GM19099 (cell line): Measurements from ENCODE around the gene ZKSCAN5.
A peak's percentile ranks its signal among the peaks of the same experiment; 100 is the strongest.

Source experiments
- POLR2A ChIP-seq: IDR thresholded peaks from 3 replicates; pipeline ENCODE4 v1.6.1; 2011; ENCODE audit warnings: low read depth; ENCODE audit not compliant: insufficient read length; ENCODE audit errors: extremely low read depth

ZKSCAN5 gene

GRCh38 chr7:99525713-99526440, 21.4 kb downstream of the ZKSCAN5 start:
- no peak for TF ChIP-seq POLR2A

- no peak for TF ChIP-seq POLR2A
Measured at GRCh38 chr7:99531354-99531765, 26.9 kb downstream of the ZKSCAN5 start.

- TF ChIP-seq POLR2A: no peak
Measured at GRCh38 chr7:99535667-99536066, 31.2 kb downstream of the ZKSCAN5 start.

- no peak for TF ChIP-seq POLR2A
Measured at GRCh38 chr7:99539213-99539811, 34.9 kb downstream of the ZKSCAN5 start.

GRCh38 chr7:99540542-99540941, 36.1 kb downstream of the ZKSCAN5 start:
- no peak for TF ChIP-seq POLR2A

GRCh38 chr7:99541212-99541611, 36.8 kb downstream of the ZKSCAN5 start:
- no peak for TF ChIP-seq POLR2A

- TF ChIP-seq POLR2A: no peak
Measured at GRCh38 chr7:99543081-99543671, 38.7 kb downstream of the ZKSCAN5 start.

GRCh38 chr7:99543916-99544315, 39.5 kb downstream of the ZKSCAN5 start:
- no peak for TF ChIP-seq POLR2A

- TF ChIP-seq POLR2A: no peak
Measured at GRCh38 chr7:99551334-99551733, 46.9 kb downstream of the ZKSCAN5 start.

- peak; percentile 93 for TF ChIP-seq POLR2A
Measured at GRCh38 chr7:99551767-99552463, 47.5 kb downstream of the ZKSCAN5 start, which contains the start of gene FAM200A. Gene FAM200A, minus strand, starts transcription at chr7:99552114. Its CDS starts 3,707 bp downstream, at chr7:99548407.

- no peak for TF ChIP-seq POLR2A
Measured at GRCh38 chr7:99553039-99553438, 48.6 kb downstream of the ZKSCAN5 start.

- TF ChIP-seq POLR2A: no peak
Measured at GRCh38 chr7:99554939-99555338, 50.5 kb downstream of the ZKSCAN5 start.

- no peak for TF ChIP-seq POLR2A
Measured at GRCh38 chr7:99557196-99557607, 52.7 kb downstream of the ZKSCAN5 start.

GRCh38 chr7:99557940-99558305, 53.5 kb downstream of the ZKSCAN5 start:
- TF ChIP-seq POLR2A: no peak
